Osteoblast (primary cell): ENCODE measurements around the gene RAB3C. TPM values are rescaled to one million over a fixed set of nuclear protein-coding genes. Genes with fewer than 3 reads are reported as not detected.

Experiments
- DNase-seq: peaks from one replicate; pipeline ENCODE4 v3.0.0; 2011; ENCODE audit warnings: low spot score, mixed read lengths; ENCODE audit not compliant: insufficient read length; ENCODE audit errors: missing footprints
- H2AFZ ChIP-seq: 2 replicates; pipeline ENCODE4 v1.6.0; 2011; ENCODE audit warnings: mild to moderate bottlenecking, low read length
- H3K27ac ChIP-seq: 2 replicates; pipeline ENCODE4 v1.5.1; 2011; ENCODE audit warnings: mild to moderate bottlenecking, low read depth, low read length, moderate library complexity
- H3K27me3 ChIP-seq: 2 replicates; pipeline ENCODE4 v1.6.0; 2012; ENCODE audit warnings: mild to moderate bottlenecking, control low read depth, inconsistent platforms, low read length, moderate library complexity; ENCODE audit not compliant: insufficient read depth
- H3K36me3 ChIP-seq: 2 replicates; pipeline ENCODE4 v1.5.1; 2011; ENCODE audit warnings: mild to moderate bottlenecking, low read length, control low read depth, moderate library complexity; ENCODE audit not compliant: insufficient read depth
- H3K4me1 ChIP-seq: 2 replicates; pipeline ENCODE4 v1.5.1; 2011; ENCODE audit warnings: mild to moderate bottlenecking, low read length, control low read depth, moderate library complexity; ENCODE audit not compliant: insufficient read depth
- H3K4me2 ChIP-seq: 2 replicates; pipeline ENCODE4 v1.6.0; 2011; ENCODE audit warnings: mild to moderate bottlenecking, low read length; ENCODE audit not compliant: insufficient read depth
- H3K4me3 ChIP-seq: fragments of 200-600 bp; sonication (generic); 3 replicates; pipeline ENCODE4 v1.5.1; 2012; ENCODE audit warnings: mild to moderate bottlenecking, low read length, inconsistent platforms; ENCODE audit not compliant: insufficient read depth
- H3K79me2 ChIP-seq: 2 replicates; pipeline ENCODE4 v1.6.0; 2012; ENCODE audit warnings: mild to moderate bottlenecking, low read length, control low read depth, inconsistent platforms; ENCODE audit not compliant: insufficient read depth
- H3K9me3 ChIP-seq: 2 replicates; pipeline ENCODE4 v1.5.1; 2011; ENCODE audit warnings: low read depth, low read length, control low read depth
- H4K20me1 ChIP-seq: 2 replicates; pipeline ENCODE4 v1.6.0; 2012; ENCODE audit warnings: mild to moderate bottlenecking, low read length, control low read depth; ENCODE audit not compliant: insufficient read depth
- CTCF ChIP-seq: IDR thresholded peaks from 2 replicates; pipeline ENCODE4 v1.5.1; 2011; ENCODE audit warnings: mild to moderate bottlenecking, low read depth, low read length, moderate library complexity; ENCODE audit errors: extremely low read depth
- total RNA-seq: library from RNA; depleted of rRNA; stranded (reverse); fragments of >200 nt; gene quantifications from 2 replicates; pipeline ENCODE4 v1.2.3, GENCODE V29; 2012

The RAB3C gene
- total RNA-seq, 1 donor: not detected

- Histone ChIP-seq H2AFZ (no peak overlapping the region), H3K79me2 (no peaks in the 10 kb centered on the region), H3K4me2 (no peak overlapping the region), H3K27ac (no peak overlapping the region), H3K27me3 (peaks cover 22% of the 10 kb centered on the region), H4K20me1 (no peaks in the 10 kb centered on the region), H3K4me1 (no peaks in the 10 kb centered on the region), H3K36me3 (no peaks in the 10 kb centered on the region), H3K9me3 (no peaks in the 10 kb centered on the region), H3K4me3 (no peak overlapping the region)
- TF ChIP-seq CTCF: no peak
- DNase-seq: no peak
Observed at GRCh38 chr5:58875599-58875998, 292.7 kb downstream of the RAB3C start.

GRCh38 chr5:58885260-58885659, 302.4 kb downstream of the RAB3C start:
- H3K4me1 ChIP-seq: peaks cover 3% of the 10 kb centered on the region
- H3K79me2 ChIP-seq: no peaks in the 10 kb centered on the region
- no peak overlapping the region for H3K27ac ChIP-seq
- no peak overlapping the region for H3K4me2 ChIP-seq
- H3K36me3 ChIP-seq: no peaks in the 10 kb centered on the region
- DNase-seq: no peak
- H3K27me3 ChIP-seq: peaks cover 5% of the 10 kb centered on the region
- H2AFZ ChIP-seq: no peak overlapping the region
- no peak for TF ChIP-seq CTCF
- H3K9me3 ChIP-seq: no peaks in the 10 kb centered on the region
- H3K4me3 ChIP-seq: no peak overlapping the region
- H4K20me1 ChIP-seq: no peaks in the 10 kb centered on the region

- Histone ChIP-seq H4K20me1 (no peaks in the 10 kb centered on the region), H3K9me3 (no peaks in the 10 kb centered on the region), H3K4me2 (peak overlapping the region; percentile 56), H3K79me2 (no peaks in the 10 kb centered on the region), H3K27ac (no peak overlapping the region), H3K4me1 (peaks cover 9% of the 10 kb centered on the region), H3K4me3 (no peak overlapping the region), H3K36me3 (no peaks in the 10 kb centered on the region), H3K27me3 (peaks cover 2% of the 10 kb centered on the region), H2AFZ (peak overlapping the region; percentile 94)
- peak; percentile 66 for DNase-seq
- peak; percentile 95 for TF ChIP-seq CTCF
Observed at GRCh38 chr5:58886315-58887207, 303.7 kb downstream of the RAB3C start.

GRCh38 chr5:58887311-58887710, 304.4 kb downstream of the RAB3C start:
- no peaks in the 10 kb centered on the region for H3K36me3 ChIP-seq
- no peaks in the 10 kb centered on the region for H4K20me1 ChIP-seq
- H3K79me2 ChIP-seq: no peaks in the 10 kb centered on the region
- DNase-seq: no peak
- H3K4me1 ChIP-seq: peaks cover 9% of the 10 kb centered on the region
- H3K27ac ChIP-seq: no peak overlapping the region
- H2AFZ ChIP-seq: peak overlapping the region; percentile 94
- no peak overlapping the region for H3K4me3 ChIP-seq
- no peak for TF ChIP-seq CTCF
- no peaks in the 10 kb centered on the region for H3K9me3 ChIP-seq
- no peak overlapping the region for H3K4me2 ChIP-seq
- H3K27me3 ChIP-seq: peaks cover 2% of the 10 kb centered on the region
